Lower leg skin (tissue), 3 donors: ENCODE results near the gene RERE.

Experiments
- POLR2A ChIP-seq, 2 donors: fragments of 450-650 bp; IDR thresholded peaks; one replicate each; pipeline ENCODE4 v1.6.1; 2016 to 2017; ENCODE audit warnings: antibody characterized with exemption in 2 of 2, mild to moderate bottlenecking in 1 of 2, moderate library complexity in 1 of 2
- TF ChIP-seq, protein P1 (sequence below), 3 donors: fragments of 450-650 bp; IDR thresholded peaks; one replicate each; pipeline ENCODE4 v1.5.1; 2016; ENCODE audit warnings: antibody characterized with exemption in 3 of 3, mild to moderate bottlenecking in 3 of 3, moderate library complexity in 2 of 3

DNA sequence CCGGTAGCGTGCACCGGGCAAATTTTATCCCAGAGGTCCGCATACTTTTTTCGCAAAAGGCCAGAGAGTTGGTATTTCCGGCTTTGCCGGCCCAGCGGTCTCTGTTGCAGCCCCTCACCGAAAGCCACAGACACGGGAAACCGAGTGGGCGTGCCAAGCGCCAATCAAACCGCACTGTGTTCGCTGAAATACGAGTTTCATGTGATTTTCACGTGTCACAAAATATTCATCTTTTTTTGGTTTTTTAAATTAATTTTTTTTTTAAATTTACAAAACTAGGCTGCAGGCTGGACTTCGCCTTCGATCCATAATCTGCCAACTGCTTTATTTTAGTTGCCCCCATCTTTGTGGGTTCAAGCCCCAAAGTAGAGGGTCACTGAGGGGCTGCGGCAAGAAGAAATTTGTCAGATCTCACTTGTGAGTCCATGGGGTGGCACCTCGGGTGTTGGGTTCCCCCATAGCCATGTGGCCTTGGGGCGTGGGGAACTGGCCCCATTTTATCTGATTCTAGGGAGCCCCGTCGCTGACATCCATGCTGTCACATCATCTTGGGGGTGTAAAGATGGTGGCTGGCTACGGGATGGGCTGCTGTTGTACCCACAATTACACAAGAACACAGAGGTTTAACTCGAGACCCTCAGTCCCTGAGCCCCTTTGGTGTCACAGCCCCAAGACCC is 478.8 kb downstream of the RERE start:
- TF ChIP-seq, protein P1, sequence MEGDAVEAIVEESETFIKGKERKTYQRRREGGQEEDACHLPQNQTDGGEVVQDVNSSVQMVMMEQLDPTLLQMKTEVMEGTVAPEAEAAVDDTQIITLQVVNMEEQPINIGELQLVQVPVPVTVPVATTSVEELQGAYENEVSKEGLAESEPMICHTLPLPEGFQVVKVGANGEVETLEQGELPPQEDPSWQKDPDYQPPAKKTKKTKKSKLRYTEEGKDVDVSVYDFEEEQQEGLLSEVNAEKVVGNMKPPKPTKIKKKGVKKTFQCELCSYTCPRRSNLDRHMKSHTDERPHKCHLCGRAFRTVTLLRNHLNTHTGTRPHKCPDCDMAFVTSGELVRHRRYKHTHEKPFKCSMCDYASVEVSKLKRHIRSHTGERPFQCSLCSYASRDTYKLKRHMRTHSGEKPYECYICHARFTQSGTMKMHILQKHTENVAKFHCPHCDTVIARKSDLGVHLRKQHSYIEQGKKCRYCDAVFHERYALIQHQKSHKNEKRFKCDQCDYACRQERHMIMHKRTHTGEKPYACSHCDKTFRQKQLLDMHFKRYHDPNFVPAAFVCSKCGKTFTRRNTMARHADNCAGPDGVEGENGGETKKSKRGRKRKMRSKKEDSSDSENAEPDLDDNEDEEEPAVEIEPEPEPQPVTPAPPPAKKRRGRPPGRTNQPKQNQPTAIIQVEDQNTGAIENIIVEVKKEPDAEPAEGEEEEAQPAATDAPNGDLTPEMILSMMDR (IDR thresholded peaks at IDR 0.05): no peak
- TF ChIP-seq POLR2A (IDR thresholded peaks at IDR 0.05): no peak
